Activated CD4-positive, alpha-beta T cell treated with anti-CD3 and anti-CD28 coated beads for 1 hour (primary cell): ENCODE results near the gene CPZ.

Experiments used
- DNase-seq: peaks from one replicate; pipeline ENCODE4 v3.0.0-alpha.2; 2020

Gene CPZ

DNA sequence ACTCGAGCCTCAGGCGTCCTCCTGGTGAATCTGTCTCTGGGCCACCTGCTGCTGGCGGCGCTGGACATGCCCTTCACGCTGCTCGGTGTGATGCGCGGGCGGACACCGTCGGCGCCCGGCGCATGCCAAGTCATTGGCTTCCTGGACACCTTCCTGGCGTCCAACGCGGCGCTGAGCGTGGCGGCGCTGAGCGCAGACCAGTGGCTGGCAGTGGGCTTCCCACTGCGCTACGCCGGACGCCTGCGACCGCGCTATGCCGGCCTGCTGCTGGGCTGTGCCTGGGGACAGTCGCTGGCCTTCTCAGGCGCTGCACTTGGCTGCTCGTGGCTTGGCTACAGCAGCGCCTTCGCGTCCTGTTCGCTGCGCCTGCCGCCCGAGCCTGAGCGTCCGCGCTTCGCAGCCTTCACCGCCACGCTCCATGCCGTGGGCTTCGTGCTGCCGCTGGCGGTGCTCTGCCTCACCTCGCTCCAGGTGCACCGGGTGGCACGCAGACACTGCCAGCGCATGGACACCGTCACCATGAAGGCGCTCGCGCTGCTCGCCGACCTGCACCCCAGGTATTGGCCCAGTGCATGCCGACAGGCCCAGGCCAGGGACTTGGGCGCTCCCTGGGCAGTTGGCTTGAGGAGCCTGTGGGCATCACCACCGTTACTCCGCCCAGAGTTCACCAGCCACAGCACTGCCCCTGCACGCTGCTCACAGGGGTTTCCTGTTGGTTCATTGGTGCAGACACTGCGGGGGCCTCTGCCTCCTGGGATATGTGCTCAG, 11.3 kb upstream of the CPZ start:
- DNase-seq: no peak

DNA sequence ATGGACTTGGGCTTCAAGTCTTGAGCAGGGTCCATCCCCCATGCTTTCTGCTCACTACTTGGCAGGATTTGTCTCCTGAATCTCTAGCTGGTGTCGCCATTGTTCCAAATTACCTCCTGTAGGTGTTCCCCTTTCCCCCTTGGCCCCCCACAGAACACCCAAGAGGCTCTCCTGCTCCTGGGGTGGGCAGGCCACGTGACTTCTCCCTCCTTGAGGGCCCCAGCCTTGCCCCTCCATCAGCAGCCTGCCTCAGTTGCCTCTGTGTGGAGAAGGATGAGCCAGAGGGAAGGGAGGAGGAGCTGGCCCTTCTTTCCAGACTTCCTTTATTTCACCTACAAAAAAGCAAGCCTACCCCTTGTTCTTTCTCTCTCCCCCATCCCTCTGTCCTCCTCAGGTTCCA, 10.5 kb upstream of the CPZ start:
- no peak for DNase-seq

DNA sequence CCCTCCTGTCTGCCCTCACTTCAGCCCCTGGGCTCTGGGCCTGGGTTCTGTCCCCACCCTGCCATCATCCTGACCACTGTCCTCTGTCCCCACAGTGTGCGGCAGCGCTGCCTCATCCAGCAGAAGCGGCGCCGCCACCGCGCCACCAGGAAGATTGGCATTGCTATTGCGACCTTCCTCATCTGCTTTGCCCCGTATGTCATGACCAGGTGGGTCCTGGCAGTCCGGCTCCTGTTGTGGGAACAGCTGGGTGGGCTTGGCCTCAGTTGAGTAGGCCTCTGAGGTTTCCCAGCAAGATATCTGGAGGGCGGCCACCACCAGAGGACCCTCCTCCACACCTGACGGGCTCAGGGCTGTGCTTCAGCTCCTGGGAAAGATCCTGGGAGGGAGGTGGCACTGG, 10.1 kb upstream of the CPZ start:
- DNase-seq: no peak

GRCh38 chr4:8582941-8583654, 9.5 kb upstream of the CPZ start:
- no peak for DNase-seq

DNA sequence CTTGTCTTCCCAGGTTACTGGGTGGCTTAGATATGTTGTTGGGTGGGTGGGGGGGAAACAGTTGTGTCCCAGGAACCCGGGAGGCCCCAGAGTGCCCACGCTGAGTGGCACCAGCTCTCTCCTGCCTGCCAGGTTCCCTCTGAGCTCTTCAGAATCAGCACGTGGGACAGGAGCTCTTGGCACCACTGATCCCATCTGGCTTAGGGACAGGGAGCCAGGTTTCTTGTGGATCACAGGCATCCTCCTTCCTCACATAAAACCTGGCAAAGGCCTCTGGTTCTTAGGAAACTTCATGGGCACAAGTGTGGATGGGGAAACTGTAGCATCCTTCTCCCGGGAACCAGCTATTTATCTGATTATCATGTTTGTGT, 8.9 kb upstream of the CPZ start:
- DNase-seq: no peak

GRCh38 chr4:8585186-8585585, 7.4 kb upstream of the CPZ start:
- no peak for DNase-seq

- DNase-seq: no peak
Measured at GRCh38 chr4:8585721-8586212, 6.8 kb upstream of the CPZ start.

- DNase-seq: no peak
Measured at GRCh38 chr4:8586246-8586645, 6.3 kb upstream of the CPZ start.

DNA sequence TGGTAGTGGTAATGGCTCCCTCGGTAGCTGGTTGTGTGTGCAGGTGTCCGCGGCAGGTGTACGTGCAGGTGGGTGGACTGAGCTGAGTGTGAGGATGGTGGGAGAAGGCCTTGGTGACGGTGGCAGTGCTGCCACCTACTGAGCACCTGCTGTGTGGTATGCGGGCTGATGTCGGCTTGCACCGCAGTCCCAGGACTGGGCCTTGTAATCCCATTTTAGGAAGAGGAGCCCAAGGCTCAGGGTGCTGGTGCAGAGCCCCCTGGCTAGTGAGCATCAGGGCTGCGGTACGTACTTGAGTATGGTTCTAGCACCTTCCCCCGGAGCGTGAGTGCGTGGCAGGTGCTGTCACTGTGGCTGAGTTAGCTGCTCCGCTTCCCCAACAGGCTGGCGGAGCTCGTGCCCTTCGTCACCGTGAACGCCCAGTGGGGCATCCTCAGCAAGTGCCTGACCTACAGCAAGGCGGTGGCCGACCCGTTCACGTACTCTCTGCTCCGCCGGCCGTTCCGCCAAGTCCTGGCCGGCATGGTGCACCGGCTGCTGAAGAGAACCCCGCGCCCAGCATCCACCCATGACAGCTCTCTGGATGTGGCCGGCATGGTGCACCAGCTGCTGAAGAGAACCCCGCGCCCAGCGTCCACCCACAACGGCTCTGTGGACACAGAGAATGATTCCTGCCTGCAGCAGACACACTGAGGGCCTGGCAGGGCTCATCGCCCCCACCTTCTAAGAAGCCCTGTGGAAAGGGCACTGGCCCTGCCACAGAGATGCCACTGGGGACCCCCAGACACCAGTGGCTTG, 5.7 kb upstream of the CPZ start:
- DNase-seq: no peak

GRCh38 chr4:8587469-8588195, 4.9 kb upstream of the CPZ start:
- no peak for DNase-seq

- DNase-seq: no peak
Measured at GRCh38 chr4:8588196-8588470, 4.4 kb upstream of the CPZ start.

- DNase-seq: no peak
Measured at GRCh38 chr4:8589336-8589735, 3.2 kb upstream of the CPZ start.

- DNase-seq: no peak
Measured at GRCh38 chr4:8589823-8590545, 2.6 kb upstream of the CPZ start.

DNA sequence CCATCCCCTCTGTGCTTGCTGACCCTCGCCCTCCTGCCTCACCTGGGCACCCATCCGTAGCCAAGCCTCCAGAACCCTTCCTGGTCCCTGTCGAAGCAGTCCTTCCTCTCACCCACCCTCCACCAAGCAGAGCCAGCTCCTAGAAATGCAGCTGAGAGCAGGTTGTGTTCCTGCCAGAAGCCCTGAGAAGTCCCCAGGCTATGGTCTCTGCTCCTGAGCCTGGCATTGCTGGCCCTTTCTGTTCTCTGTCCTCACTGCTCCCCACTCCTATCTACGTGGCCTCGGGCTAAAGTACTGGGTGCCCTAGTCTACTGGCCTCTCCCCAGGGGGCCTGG, 2.1 kb upstream of the CPZ start:
- DNase-seq: no peak

DNA sequence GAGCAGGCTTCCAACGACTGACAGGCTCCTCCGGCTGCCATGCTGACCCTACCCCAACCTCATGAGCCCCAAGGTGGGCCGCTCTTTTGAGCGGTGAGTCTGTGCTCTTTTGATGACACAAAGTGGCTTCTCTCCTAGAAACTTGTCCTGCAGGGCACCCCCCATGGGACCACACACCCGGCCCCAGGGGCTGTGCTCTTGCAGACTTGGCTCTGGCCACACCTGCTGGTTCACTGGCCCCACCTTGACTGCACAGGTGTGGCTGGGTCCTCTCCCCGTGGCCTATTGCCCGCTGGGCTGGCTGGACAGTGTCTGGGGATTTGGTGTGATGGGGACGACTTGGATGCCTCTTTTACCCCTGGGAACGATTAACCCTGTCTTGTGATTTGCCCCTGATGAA, 1.5 kb upstream of the CPZ start:
- DNase-seq: no peak

GRCh38 chr4:8591626-8592365, 769 bp upstream of the CPZ start:
- DNase-seq: no peak

GRCh38 chr4:8593264-8594096, 915 bp downstream of the CPZ start:
- DNase-seq: no peak

DNA sequence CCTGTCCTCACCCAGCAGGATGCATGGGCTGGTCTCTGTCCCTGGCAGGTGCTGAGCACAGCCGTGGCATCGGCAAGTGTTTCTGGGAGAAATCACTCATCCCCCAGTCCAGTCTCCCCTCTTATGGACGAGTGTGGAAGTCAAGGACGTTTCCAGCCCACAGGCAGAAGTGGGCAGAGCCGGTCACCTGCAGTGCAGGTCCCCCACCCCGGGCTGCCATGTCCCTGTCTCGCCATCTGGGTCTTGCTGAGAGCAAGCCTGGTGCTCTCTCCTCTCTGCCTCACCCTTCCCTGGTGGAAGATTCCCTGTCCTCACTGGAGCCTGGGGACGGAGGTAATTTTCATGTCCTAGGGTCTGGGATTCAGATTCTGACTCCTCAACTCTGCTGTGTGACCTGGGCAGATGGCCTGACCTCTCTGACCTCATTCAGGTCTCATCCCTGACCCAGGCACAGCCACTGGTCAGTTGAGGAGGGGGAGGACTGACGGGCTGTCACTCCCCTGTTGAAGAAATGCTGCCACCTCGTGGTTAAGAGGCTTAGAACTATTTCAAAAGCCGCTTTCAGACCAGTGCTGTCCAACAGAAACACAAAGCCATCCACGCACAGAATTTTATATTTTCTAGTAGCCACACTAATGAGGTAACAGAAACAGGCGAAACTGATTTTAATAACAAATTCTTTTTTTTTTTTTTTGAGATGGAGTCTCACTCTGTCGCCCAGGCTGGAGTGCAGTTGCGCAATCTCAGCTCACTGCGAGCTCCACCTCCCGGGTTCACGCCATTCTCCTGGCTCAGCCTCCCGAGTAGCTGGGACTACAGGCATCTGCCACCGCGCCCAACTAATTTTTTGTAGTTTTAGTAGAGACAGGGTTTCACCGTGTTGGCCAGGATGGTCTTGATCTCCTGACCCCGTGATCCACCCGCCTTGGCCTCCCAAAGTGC, 1.8 kb downstream of the CPZ start:
- DNase-seq: no peak

GRCh38 chr4:8595237-8596087, 2.9 kb downstream of the CPZ start:
- DNase-seq: no peak
